GM18951 (cell line): ENCODE measurements around the gene OR2T1.

Source experiments
- POLR2A ChIP-seq: IDR thresholded peaks from 4 replicates; pipeline ENCODE4 v1.6.1; 2011; ENCODE audit warnings: mild to moderate bottlenecking; ENCODE audit not compliant: insufficient read length, insufficient read depth; ENCODE audit errors: extremely low read depth
- in situ Hi-C: fragments of 300-500 bp; cut with MboI; formaldehyde crosslinking; loops from one replicate; pipeline ENCODE4 v1.12.0; 2022; ENCODE audit warnings: low sequenced_read_pairs, mixed read lengths, inconsistent platforms; ENCODE audit not compliant: unreplicated experiment

Gene OR2T1, protein sequence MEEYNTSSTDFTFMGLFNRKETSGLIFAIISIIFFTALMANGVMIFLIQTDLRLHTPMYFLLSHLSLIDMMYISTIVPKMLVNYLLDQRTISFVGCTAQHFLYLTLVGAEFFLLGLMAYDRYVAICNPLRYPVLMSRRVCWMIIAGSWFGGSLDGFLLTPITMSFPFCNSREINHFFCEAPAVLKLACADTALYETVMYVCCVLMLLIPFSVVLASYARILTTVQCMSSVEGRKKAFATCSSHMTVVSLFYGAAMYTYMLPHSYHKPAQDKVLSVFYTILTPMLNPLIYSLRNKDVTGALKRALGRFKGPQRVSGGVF

DNA sequence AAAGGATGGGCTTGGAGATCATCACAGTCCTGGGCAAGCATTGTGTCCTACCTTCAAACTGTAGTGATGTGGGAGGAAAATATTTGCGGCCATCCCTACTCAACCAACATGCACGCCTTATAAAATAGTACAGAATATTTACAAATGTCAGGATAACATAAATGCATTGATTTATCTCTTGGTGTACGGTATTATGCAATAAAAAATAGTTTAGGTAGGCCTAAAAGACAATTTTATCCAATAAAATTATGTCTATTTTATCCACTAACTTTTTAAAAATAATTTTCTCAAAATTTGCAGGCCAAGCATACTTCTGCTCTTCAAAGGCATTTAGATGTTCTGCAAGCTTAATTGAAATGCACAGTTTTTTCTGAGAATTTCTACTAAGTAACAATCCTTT, at the start of gene OR2T1:
Gene OR2T1, plus strand, starts transcription at position 301 of the 400 bp plus-strand sequence. CDS start 3,100 bp downstream, outside the sequence.
- in situ Hi-C loops: no loop called here
- TF ChIP-seq POLR2A: no peak

DNA sequence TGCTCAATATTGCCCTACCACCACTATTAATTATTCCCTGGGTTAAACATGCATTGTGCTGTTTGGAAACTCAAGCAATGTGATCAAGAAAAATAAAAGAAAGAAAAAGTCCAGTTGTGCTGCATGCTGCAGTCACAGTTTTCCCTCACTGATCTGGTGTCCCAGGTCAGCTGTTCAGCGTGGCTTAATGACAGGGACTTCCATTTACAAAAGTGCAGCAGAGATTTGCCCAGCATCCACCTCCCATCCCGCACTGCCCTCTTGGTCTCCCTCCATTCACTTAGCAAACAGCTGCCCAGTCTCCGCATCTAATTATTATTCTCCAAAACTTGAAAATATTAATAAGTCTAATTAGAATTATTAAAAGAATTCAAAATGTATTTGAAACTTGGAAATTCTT, 43.4 kb upstream of the OR2T1 start:
- no peak for TF ChIP-seq POLR2A
- in situ Hi-C loops: no loop called here

DNA sequence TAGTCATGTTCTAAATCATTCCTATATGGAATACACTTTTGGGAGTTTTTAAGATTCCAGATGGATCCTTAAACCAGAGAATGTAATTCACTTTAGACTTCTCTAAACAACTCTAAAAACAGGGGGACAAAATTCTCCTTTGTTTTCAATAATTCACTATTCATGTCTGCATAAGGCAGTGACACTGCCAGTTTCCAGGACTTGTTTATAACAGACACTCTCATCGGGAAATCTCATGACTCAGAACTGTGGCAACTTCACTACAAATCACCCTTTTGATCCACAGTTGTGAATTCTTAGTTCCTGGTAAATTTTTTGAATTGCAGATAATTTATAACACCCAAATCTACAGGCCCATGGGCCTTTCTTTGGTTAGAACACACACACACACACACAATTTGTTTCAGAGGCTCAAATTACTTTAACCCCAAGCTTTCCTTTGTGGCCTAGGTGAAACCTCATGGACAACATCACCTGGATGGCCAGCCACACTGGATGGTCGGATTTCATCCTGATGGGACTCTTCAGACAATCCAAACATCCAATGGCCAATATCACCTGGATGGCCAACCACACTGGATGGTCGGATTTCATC, 41.6 kb upstream of the OR2T1 start, which contains the start of gene OR2T4:
Gene OR2T4, plus strand, starts transcription at position 545 of the 595 bp plus-strand sequence. Its CDS starts 0 bp downstream, at position 545.
- no peak for TF ChIP-seq POLR2A
- in situ Hi-C loops: no loop called here

DNA sequence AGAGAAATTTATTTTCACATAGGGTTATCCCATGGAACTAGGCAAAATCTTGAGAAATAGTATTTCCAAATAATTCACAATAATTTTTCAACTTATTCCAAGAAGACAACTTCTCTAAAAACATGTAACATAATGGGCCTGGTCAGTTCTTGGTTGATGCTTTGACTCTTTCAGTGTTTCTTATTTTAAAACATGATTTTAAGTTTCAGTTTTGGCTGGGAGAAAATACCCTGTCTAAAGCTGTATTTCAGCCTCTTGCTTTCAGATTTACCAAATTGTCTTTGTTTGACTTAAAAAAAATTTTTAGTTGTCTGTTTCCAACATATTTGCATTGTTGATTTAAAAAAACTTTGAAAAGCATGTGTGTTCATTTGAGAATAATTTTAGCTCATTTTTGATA, 36.2 kb upstream of the OR2T1 start:
- TF ChIP-seq POLR2A: no peak
- in situ Hi-C loops: no loop called here

DNA sequence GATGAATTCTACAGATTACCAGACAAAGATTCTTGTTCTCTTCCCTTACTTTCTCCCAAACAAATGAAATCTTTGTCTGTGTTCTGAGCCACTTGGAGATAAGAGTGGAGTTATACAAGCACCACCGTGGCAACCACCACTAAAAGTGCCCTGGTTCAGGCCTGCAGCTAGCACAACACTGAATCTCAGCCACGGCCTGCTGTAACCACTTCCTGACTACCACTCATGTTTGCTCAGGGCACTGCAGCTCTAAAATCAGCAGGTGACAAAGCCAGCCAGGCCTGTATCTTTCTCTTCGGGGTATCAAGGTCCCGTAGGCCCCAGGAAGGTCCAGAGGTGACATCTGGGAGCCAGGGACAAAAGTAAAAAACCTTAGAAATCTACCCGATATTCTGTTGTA, 30.5 kb upstream of the OR2T1 start:
- TF ChIP-seq POLR2A: no peak
- in situ Hi-C loops: no loop called here

DNA sequence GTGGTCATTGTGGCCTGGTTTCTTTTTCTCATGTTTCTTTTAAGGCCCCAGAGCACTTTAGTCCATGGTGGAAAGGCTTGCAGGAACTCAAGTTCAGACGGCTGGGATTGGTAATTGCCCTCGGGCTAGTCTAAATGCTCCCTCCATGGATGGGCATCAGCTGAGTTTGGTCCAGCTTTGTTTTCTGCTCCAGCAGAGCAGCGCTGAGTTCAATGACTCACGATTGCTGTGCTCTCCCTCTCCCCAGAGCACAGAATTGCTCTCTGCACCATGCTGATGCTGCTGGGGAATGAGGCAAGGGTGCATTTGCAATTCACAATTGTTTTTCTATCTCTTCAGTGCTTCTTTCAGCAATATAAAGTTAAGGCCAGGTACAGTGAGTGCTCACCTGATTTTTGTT, 29.1 kb upstream of the OR2T1 start:
- in situ Hi-C loops: no loop called here
- TF ChIP-seq POLR2A: no peak

DNA sequence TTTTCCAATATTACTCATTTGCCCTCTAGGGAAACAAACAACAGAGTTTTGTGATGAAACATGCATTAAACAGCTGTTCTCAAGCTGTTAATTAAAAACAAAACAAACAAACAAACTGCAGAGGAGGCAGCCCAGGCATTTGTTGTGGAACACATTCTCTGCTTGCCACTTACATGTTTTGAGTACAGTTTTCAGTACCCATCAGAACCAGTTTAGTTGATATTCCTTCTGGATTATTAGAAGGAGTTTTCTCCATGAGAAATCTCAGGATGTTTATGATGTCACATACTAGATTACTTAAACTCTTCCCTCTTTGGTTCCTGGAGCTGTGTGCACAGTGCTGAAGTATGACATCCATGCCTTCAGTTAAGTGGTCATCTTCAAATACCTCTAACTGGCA, 27.4 kb upstream of the OR2T1 start, which contains the start of gene OR2T6:
Gene OR2T6, plus strand, starts transcription at position 301 of the 400 bp plus-strand sequence. CDS start 11,863 bp downstream, outside the sequence.
- in situ Hi-C loops: no loop called here
- TF ChIP-seq POLR2A: no peak

DNA sequence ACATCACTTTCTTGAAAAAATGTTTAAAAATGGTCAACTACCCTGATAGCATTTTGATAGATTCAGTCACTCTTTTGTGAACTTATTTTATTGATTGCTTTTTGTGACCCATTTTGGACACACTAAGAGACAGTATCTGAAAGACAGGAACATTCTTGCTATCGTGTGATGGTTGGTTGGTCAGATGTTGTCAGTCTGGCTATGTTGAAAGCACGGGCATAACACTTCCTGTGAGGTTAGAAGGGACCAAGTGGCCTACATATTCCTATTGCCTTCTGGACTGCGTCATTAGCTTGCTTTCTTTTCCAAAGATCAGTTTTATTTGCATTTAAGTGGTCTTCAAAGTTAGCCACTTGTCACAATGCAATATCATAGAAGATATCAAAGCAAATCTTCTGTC, 25.9 kb upstream of the OR2T1 start:
- no peak for TF ChIP-seq POLR2A
- in situ Hi-C loops: no loop called here

DNA sequence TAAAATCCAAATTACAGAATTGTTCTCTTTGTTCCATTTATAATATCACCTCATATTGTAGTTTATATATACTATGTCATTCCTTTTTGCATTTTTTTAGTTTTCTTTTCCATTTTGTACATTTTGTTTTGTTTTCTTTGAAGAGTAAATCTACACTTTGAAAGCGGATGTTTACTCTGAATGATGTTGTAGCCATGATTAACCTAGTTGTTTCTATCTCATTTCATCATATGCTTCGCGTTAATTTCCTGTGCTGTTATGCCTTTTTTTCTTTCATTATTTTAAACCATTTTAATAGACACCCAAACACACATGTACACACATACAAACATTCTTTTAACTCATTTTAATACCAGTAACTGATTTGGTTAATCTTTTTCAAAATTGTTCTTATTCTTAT, 22.0 kb upstream of the OR2T1 start:
- TF ChIP-seq POLR2A: no peak
- in situ Hi-C loops: no loop called here

DNA sequence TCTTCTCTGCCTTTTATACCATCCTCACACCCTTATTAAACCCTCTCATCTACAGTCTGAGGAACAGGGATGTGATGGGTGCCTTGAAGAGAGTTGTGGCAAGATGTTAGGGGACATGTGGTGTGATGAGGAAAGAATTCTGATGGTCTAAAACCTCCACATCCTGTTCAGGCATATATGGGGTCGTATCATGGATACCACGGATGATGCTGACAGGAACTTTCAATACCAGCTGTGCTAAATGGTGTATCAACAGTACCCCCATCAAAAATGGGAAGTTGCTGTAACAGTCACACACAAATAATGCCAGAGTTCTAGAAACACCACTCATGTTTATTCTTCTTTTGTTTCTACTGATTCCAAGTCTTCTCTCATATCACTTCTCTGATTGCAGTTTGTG, 14.4 kb upstream of the OR2T1 start:
- in situ Hi-C loops: no loop called here
- TF ChIP-seq POLR2A: no peak

DNA sequence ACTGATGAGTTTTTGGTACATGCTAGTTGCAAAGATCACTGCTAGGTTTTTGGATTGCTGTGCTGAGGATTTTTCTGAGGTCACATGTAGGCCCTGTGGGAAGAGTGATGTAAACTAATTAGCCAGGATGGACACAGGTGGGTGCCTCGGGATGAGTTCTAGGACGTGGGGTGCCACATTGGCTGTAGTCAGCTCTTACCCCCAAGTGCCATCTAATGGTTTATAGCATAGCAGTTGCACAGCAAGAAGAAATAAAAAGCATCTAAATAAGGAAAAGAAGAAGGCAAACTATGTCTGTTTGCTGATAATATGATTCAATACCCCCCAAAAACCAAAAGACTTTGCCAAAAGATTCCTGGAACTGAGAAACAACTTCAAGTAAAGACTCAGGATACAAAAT, 9.8 kb upstream of the OR2T1 start:
- TF ChIP-seq POLR2A: no peak
- in situ Hi-C loops: no loop called here

DNA sequence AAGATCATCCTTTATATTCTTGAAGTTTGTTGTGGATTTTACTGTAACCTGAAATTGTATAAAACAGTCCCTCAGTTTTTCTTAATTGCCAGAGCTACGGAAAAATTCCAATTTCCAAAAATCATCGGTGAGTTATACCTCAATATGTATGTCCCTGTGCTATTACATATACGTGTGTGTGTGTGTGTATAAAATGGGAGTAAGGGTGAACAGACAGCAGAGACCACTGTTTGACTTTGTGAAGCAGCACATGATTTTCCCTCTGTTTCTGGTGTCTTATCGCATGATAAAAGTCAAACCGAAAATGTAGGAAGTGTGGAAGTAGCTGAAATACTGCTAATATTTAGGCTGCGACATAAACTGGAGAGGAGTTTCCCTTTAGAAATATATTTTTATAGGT, 1.2 kb downstream of the OR2T1 start:
- TF ChIP-seq POLR2A: no peak
- in situ Hi-C loops: no loop called here

DNA sequence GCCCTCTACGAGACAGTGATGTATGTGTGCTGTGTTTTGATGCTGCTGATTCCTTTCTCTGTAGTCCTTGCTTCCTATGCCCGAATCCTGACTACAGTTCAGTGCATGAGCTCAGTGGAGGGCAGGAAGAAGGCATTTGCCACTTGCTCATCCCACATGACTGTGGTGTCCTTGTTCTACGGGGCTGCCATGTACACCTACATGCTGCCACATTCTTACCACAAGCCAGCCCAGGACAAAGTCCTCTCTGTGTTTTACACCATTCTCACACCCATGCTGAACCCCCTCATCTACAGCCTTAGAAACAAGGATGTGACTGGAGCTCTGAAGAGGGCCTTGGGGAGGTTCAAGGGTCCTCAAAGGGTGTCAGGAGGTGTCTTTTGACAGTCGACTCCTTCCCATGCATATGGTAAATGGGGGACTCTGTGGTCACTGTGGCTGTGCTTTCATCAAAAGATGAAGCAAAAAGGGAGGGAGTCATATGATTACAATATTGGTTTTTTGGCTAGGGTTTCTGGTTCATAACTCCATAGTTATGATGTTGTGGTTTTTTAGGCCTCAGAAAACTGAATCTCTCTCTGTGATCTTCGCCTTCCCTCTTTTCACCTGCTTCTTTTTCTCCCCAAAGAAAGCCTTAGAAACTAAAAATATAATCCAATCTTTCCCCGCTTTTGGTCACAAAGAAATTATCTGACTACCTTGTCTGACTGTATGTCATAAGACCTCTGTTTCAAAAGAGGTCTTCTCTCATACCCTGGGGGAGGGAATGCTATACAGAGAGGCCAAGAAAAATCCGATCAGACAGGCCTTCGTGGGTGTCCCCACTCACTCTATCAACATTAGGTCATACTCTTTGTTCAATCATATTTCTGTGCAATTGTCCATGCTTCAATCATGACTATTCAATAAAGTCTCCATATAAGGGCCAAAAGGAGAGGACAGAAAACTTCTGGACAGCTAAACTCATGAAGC, 4.2 kb downstream of the OR2T1 start:
- in situ Hi-C loops: no loop called here
- no peak for TF ChIP-seq POLR2A
